Adrenal gland (tissue), 12 donors: Measurements from ENCODE around the gene VAC14. TPM values are rescaled to one million over a fixed set of nuclear protein-coding genes. Genes with fewer than 3 reads are reported as not detected.
A peak's percentile ranks its signal among the peaks of the same experiment; 100 is the strongest.

Experiments
- DNase-seq, 7 donors: peaks; one replicate each; pipeline ENCODE4 v3.0.0-alpha.2; 2019 to 2020
- H3K27ac ChIP-seq, 5 donors: fragments of 200-600 bp; sonication (generic) in 4 of 5; 1 replicate in 3 of 5; 2 replicates in 2 of 5; pipeline versions ENCODE4 v1.5.1 to v1.8.0; 2016 to 2020; ENCODE audit warnings: mild to moderate bottlenecking in 1 of 5
- H3K27me3 ChIP-seq: fragments of 200-600 bp; 2 replicates; pipeline ENCODE4 v1.8.0; 2021
- H3K36me3 ChIP-seq, 2 donors: fragments of 200-600 bp; replicated peaks in 1 of 2; 1 replicate in 1 of 2; 2 replicates in 1 of 2; pipeline versions ENCODE4 v1.5.1 to v1.8.0; 2018 to 2022
- H3K4me1 ChIP-seq, 2 donors: fragments of 200-600 bp; replicated peaks in 1 of 2; 1 replicate in 1 of 2; 2 replicates in 1 of 2; pipeline versions ENCODE4 v1.5.1 to v1.8.0; 2018 to 2021
- H3K4me3 ChIP-seq, 4 donors: fragments of 200-600 bp; sonication (generic) in 3 of 4; one replicate each; pipeline ENCODE4 v1.5.1; 2016 to 2018
- H3K9me3 ChIP-seq, 3 donors: fragments of 200-600 bp; sonication (generic) in 1 of 3; replicated peaks in 1 of 3; 1 replicate in 2 of 3; 2 replicates in 1 of 3; pipeline versions ENCODE4 v1.5.1 to v1.8.0; 2016 to 2021
- CTCF ChIP-seq, 6 experiments: fragments of 450-650 bp in 4 of 6; fragments of 200-600 bp in 2 of 6; sonication (generic) in 1 of 6; IDR thresholded peaks; 1 replicate in 5 of 6; 2 replicates in 1 of 6; pipeline versions ENCODE4 v1.5.1 to v1.8.0; 2016 to 2021; ENCODE audit warnings: antibody characterized with exemption in 6 of 6, mild to moderate bottlenecking in 2 of 6, moderate library complexity in 1 of 6
- POLR2A ChIP-seq, 2 donors: fragments of 450-650 bp; IDR thresholded peaks; one replicate each; pipeline ENCODE4 v1.6.1; 2017; ENCODE audit warnings: antibody characterized with exemption in 2 of 2, mild to moderate bottlenecking in 2 of 2, moderate library complexity in 1 of 2
- WGBS, 4 donors: extraction: QIAGEN DNeasy Blood & Tissue Kit in 2 of 4; methylation state at CpG; one replicate each; pipeline versions ENCODE4 v1.1.5 to v1.1.7; 2013 to 2017; 5-methylcytosine and 5-hydroxymethylcytosine counted together
- intact Hi-C, 2 donors: fragments of 100-400 bp; cut with DNase I; formaldehyde crosslinking; loops; one replicate each; pipeline versions ENCODE4 v1.14.1 to v1.15.0; 2022 to 2023
- polyA plus RNA-seq, 3 donors: library from polyadenylated mRNA; stranded (reverse); fragments of 200-250 nt in 2 of 3; fragments of 350-450 nt in 1 of 3; fragmentation: Illumina TruSeq in 1 of 3; extraction: RNeasy Lipid Tissue Mini Kit (QIAGEN cat#74804) in 1 of 3; gene quantifications; one replicate each; pipeline ENCODE4 v1.2.3, GENCODE V29; 2013 to 2014
- total RNA-seq, 9 donors: library from RNA; depleted of rRNA in 4 of 9; stranded (reverse); fragments of >200 nt in 4 of 9; fragments of 120-200 nt in 1 of 9; fragmentation: NEBNext Ultra II Directional in 1 of 9; extraction: Animal tissue kit (Norgen Biotek cat#: 25700) in 1 of 9; gene quantifications; one replicate each; pipeline versions ENCODE4 v1.1.0 to v1.2.4, GENCODE V29; 2013 to 2023
- donor health status: healthy with polysubstance abuse.
- donor health status: Bipolar disorder and iron deficiency.
- donor health status: DM: yes; HTN: yes; CAD: no.
- donor health status: DM: no; HTN: no; CAD: no.
- donor health status: DM: no; HTN: no; CAD: no.
- donor health status: DM: yes; HTN: yes; CAD: no.

VAC14 gene
- total and polyA plus RNA-seq, 12 donors, result 24.6 to 74.8 (median 50.1) TPM

GRCh38 chr16:70729292-70729691 is 71.7 kb downstream of the VAC14 start:
- 97 to 99% (median 97%) methylated on average over 8 of the region's 8 CpGs for WGBS, 4 donors
- Histone ChIP-seq H3K9me3 (no peaks in the 10 kb centered on the region), H3K4me3 (no peak overlapping the region), H3K27me3 (no peaks in the 10 kb centered on the region), H3K4me1 (peaks cover 27% of the 10 kb centered on the region in 2 donors), H3K27ac (no peak overlapping the region), H3K36me3 (peaks cover 0 to 7% of the 10 kb centered on the region in 2 donors)
- intact Hi-C loops, result no loop called here
- DNase-seq, result no peak
- TF ChIP-seq POLR2A (IDR thresholded peaks at IDR 0.05) (no peak), CTCF (IDR thresholded peaks at IDR 0.05) (no peak)

GRCh38 chr16:70728150-70728549 is 72.8 kb downstream of the VAC14 start:
- Histone ChIP-seq H3K4me3 (no peak overlapping the region), H3K4me1 (peaks cover 27 to 28% of the 10 kb centered on the region in 2 donors), H3K36me3 (peaks cover 0 to 7% of the 10 kb centered on the region in 2 donors), H3K27me3 (no peaks in the 10 kb centered on the region), H3K27ac (no peak overlapping the region), H3K9me3 (no peaks in the 10 kb centered on the region)
- TF ChIP-seq CTCF (IDR thresholded peaks at IDR 0.05) (no peak), POLR2A (IDR thresholded peaks at IDR 0.05) (no peak)
- intact Hi-C loops, result no loop called here
- 84 to 95% (median 89%) methylated on average over 4 to 9 of the region's 9 CpGs for WGBS, 4 donors
- no peak for DNase-seq

- Histone ChIP-seq H3K4me3 (no peak overlapping the region), H3K27ac (peak overlapping the region in 4 of 5 donors; percentile 67 to 93 (median 83)), H3K36me3 (peaks cover 0 to 7% of the 10 kb centered on the region in 2 donors), H3K4me1 (peaks cover 27 to 28% of the 10 kb centered on the region in 2 donors), H3K9me3 (no peaks in the 10 kb centered on the region), H3K27me3 (no peaks in the 10 kb centered on the region)
- DNase-seq, result no peak
- intact Hi-C loops, result no loop called here
- no peak for TF ChIP-seq CTCF (IDR thresholded peaks at IDR 0.05)
- no peak for TF ChIP-seq POLR2A (IDR thresholded peaks at IDR 0.05)
- 68 to 84% (median 80%) methylated on average over 9 of the region's 9 CpGs for WGBS, 4 donors
These were observed 74.0 kb downstream of the VAC14 start for GRCh38 chr16:70726892-70727361.

- peak in 6 of 7 donors; percentile 43 to 84 (median 64) for DNase-seq
- H3K4me3 ChIP-seq, result no peak overlapping the region
- intact Hi-C loops, result no loop called here
- peaks cover 0 to 6% of the 10 kb centered on the region in 2 donors for H3K36me3 ChIP-seq
- peaks cover 27 to 28% of the 10 kb centered on the region in 2 donors for H3K4me1 ChIP-seq
- TF ChIP-seq CTCF (IDR thresholded peaks at IDR 0.05), result no peak
- no peak for TF ChIP-seq POLR2A (IDR thresholded peaks at IDR 0.05)
- peak overlapping the region; percentile 37 to 93 (median 81) for H3K27ac ChIP-seq
- H3K9me3 ChIP-seq, result no peaks in the 10 kb centered on the region
- 72 to 86% (median 79%) methylated on average over 12 to 31 of the region's 31 CpGs for WGBS, 4 donors
- no peaks in the 10 kb centered on the region for H3K27me3 ChIP-seq
These were observed 74.8 kb downstream of the VAC14 start for GRCh38 chr16:70725912-70726828.
